Forelimb muscle (tissue), 1 donor: ENCODE results near the gene SFT2D2. TPM values are rescaled to one million over a fixed set of nuclear protein-coding genes. Genes with fewer than 3 reads are reported as not detected.

ENCODE experiments used
- DNase-seq: peaks from one replicate; pipeline ENCODE4 v3.0.0-alpha.2; 2013; ENCODE audit warnings: low read depth
- polyA plus RNA-seq: library from polyadenylated mRNA; unstranded; fragments of 120-200 nt; gene quantifications from one replicate; pipeline ENCODE4 v1.2.1, GENCODE V29; 2013; ENCODE audit not compliant: insufficient read length

The SFT2D2 gene
- polyA plus RNA-seq, 1 donor = 7.3 TPM

DNA sequence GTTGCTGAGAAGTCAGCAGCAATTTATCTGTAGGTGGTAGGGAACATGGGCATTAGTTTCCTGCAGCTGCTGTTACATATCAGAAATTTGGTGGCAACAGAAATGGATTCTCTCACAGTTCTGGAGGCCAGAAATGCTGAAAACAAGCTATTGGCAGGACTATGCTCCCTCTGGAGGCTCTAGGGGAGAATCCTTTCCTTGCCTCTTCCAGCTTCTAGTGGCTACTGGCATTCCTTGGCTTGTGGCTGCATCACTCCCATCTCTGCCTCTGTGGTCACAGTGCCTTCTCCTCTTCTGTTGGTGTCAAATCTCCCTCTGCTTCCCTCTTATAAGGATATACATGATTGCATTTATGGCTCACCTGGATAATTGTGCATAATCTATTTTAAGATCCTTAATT, 2.5 kb upstream of the SFT2D2 start:
- no peak for DNase-seq

DNA sequence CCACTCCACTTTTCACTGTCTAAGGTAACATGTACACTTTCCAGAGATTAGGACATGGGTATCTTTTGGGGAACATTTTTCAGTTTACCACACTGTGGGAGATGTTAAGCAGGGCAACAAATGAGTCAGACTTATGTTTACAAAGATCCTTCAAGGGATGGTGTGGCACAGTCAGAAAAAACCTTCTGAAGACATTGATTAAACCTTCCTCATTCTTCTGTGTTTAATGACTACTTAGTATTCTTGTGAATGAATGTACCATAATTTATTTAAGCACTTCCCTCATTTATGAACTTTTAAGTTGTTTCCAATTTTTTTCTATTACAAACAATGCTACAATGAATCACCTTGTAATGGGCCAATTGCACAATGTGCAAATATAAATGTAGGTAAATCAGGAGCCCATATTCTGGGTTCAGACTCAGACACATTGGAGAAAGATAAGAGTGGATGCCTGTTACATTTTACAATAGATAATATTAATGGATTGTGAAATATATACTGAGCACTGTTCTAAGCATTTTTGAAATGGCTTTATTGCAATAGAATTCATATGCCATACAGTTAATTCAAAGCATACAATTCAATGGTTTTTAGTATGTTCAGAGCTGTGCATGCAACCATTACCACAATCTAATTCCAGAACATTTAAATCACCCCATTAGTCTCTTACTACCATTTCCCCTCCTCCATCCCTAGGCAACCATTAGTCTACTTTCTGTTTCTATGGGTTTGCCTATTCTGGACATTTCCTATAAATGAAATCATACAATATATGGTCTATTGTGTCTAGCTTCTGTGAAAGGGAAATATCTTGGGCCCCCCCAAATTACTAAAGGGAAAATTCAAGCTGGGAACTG, 1.9 kb upstream of the SFT2D2 start:
- no peak for DNase-seq

DNA sequence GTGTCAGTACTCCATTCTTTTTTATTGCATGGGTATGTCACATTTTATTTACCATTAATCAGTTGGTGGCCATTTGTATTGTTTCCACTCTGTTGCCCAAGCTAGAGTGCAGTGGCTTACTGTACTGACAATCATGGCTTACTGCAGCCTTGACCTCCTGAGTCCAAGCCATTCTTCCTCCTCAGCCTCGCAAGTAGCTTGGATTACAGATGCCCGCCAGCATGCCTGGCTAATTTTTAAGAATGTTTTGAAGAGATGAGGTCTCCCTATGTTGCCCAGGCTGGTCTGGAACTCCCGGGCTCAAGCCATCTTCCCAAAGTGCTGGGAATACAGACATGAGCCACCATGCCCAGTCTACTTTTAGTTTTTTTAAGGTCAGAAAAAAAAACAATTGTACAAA, 813 bp upstream of the SFT2D2 start:
- DNase-seq = no peak

DNA sequence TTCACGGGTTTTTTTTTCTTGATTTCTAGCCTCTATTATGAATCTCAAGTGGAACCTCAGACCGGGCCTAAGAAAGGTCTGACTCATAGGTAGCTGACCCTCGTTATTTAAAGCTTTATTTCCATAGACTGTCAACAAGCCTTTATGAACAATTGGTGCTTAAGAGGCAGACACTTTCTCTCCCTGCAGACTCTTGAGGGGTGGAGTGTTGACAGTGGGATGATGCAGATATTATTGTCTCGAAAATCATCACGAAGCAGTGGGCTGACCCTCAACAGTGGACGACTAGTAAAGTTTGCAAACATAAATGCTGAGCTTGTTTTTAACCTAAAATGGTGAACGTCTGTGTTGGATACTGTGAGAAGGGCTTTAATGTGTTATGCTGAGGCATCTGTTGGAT, 1.8 kb downstream of the SFT2D2 start:
- no peak for DNase-seq

DNA sequence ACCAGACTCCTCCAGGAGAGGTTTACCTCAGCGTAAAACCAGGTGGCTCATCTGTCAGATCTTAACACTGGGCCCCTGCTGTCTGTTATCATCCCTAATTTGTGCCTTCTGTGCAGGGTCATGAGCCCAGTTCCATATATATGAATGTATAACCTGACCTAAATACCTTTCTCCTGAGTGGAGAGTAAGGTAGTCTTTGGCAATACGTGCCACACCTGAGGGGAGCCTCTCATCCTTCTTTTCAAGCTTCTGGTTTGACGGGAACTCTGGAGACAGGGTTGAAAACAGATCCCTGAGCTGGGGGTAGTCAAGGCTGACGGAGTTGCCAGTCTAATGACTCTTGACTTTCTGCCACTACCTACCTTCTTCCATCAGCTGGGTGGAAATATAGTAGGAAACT, 4.1 kb downstream of the SFT2D2 start:
- DNase-seq = no peak

DNA sequence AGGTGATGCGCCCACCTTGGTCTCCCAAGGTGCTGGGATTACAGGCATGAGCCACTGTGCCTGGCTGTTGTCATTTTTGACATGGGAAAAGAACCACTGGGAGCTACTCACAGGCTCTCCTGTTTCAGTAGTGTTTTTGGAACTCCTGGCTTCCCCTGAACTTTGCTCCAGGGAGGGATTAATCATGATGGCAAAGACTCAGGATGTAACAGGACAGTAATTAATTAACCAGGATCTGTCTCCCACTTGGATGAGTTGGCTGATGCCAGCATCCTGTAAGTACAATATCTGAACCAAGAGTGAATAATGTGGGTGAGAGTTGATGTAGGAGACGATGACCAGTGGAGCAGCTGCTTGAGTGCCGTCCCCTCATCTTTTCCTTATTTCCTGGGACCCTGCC, 4.9 kb downstream of the SFT2D2 start:
- DNase-seq = no peak

DNA sequence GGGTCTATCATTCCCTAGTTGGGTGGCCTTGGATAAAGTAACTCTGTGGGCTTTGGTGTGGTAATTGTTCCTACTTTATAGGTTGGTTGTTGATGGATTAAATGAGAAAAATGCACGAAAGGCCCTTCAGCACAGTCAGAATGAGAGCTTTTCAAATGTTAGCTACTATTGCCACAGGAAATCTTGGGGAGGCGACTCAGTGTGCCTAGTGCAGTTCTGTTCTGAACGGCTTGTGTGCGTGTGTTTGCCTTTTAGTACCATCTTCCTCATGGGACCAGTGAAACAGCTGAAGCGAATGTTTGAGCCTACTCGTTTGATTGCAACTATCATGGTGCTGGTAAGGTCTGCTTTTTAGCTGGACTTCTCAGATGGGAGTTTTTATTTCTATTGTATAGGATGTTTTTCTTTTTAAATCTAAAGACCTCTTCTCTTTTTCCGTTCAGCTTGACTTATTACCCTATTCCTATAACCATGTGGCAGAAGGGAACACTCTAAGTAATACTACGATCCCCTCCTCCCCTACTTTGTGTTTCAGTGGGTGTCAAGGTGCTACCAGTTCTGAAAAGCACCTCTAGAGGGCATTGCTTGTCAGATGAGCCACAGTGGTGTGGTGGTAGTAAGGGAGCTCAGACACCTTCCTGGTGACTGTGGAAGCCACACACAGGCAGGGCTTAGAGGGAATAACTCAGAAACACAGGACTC, 9.2 kb downstream of the SFT2D2 start:
- DNase-seq = no peak

DNA sequence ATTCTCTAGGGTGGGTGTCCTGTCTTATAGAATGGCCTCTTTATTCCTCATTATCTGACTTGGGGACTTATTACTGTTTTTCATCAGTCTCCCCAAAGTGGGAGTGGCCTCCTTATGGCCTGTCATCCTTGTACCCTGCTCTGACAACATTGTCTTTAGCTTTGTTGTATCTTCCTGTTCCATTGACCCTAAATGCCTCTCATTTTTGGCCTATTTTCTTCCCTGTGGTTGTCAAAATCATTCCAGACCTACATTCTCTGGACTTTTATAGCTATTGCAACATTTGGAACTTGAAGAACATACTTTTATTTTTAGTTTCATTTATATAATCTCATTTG, 9.7 kb downstream of the SFT2D2 start:
- no peak for DNase-seq

DNA sequence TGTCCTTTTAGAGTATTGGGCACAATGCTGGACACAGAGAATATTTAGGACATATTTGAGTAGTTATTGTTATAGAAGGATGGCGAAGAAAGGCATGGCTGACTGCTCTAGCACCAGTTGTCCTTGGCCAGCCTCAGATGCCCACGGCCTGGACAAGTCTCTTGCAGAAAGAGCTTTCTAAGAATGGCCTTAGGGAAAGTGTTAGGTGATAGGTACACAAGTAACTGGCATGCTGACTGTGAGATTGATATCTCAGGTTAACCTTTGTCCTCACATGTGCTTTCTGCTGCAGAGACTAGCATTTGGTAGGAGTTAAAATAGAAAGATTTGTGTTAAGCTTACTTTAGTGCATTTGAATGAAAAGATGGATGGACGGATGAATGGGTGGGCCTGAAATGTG, 10.1 kb downstream of the SFT2D2 start:
- DNase-seq = no peak

DNA sequence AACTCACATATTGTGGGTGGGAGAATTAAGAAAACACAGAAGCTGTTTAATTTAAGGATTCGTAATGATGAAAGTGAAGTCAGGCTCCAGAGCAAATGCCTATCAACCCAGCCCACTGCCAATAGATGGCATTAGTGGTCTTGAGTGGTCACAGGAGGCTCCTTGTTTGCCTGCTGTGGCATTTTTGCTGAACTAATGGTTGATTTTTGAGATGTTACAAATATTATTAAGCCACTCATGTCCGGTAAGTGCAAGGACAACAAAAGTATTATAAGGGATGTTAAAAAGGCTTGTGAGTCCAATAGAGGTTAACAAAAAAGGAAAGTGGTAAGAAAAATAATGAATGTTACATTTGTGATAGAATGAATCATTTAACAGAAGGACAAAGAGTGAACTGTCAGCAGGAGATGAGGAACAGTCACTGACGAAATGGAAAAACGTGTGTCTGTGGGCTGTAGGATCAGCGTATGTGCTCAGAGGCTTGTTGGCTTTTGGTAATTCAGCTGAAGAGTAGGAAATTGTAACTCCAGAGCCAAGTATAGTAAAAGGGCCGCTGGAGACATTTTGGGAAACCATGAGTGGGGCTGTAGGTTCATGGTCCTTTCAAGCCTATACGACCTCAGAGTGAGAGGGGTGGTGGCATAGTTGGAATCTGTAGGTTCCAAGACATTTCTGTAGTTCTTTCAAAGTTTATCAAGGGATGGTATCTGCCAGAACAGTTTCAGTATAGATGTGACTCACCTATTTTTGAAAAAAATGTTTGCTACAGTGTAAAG, 11.2 kb downstream of the SFT2D2 start:
- no peak for DNase-seq

DNA sequence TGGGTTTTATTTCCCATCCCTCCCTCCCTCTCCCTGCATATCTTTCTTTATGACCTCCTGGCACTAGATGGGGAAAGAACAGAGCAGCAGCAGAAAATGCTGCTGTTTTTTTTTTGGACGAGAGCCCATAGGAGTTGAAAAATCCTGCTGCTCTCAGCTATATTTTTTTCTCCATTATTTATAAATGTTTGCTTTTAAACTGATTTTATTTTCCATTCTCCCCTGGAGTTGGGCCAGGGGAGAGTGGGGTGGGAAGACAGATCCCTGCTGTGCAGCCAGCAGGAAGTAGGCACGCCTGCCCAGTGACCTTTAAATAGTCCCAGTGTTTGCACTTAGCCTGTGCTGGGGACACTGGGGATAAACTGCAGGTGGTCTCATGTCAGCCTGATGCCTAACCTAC, 17.4 kb downstream of the SFT2D2 start:
- DNase-seq = no peak

DNA sequence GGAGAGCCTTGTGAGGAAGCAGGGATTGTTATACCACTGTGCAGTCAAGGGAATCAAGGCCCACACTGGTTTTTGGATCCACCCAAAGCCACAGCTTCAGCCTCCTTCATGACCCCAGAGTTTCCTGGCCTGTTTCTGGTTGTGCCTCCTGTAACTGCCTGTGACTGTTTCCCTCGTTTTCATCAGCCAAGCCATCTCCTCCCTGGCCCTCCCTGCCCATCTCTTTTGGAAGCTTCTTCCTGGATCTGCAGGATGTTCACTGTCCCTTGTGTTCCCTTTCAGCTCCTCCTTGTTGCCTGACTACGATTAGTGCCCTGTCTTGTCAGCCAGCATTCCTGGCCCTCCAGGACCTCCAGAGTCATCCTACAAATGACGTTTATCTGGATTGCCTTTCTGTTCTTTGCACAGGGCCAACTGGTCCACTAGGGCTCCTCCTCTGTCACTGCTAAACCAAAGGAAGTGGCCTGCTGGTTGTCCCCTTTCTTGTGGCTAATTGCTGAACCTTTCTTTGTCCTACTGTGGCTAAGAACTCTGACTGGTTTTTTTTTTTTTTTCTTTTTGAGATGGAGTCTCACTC, 17.9 kb downstream of the SFT2D2 start:
- no peak for DNase-seq

DNA sequence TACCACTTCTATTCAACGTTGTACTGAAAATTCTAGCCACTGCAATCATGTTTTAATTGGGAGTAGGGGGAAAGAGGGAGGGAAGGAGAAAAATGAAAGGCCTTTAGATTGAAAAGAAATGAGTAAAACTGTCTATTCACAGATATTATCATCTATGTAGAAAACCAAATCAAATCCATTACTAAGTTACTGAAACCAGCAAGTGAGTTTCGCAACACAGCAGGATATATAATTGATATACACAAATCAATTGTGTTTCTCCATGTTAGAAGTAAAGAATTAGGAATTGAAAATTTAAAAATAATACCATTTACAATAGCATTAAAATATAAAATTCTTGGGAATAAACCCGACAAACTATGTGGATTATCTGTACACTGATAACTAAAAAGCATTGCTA, 19.2 kb downstream of the SFT2D2 start:
- no peak for DNase-seq

DNA sequence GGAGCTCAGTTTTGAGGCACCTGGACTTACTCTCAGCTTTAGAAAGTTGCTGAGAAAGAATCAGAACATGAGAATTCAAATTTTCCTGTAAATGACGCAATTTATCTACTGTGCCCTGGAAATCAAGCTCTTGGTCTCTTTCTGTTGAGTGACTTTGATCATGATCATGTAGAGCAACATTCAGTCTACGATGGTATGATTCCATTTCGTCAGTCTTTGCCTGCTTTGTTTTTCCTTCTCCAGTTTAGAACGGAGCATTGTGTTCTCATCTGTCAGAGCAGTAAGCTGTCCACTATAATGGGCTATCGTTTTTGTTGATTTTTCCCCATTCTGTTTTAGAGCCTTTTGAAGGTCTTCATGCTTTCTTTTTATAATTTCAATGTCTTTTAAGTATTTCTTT, 20.7 kb downstream of the SFT2D2 start:
- DNase-seq = no peak

DNA sequence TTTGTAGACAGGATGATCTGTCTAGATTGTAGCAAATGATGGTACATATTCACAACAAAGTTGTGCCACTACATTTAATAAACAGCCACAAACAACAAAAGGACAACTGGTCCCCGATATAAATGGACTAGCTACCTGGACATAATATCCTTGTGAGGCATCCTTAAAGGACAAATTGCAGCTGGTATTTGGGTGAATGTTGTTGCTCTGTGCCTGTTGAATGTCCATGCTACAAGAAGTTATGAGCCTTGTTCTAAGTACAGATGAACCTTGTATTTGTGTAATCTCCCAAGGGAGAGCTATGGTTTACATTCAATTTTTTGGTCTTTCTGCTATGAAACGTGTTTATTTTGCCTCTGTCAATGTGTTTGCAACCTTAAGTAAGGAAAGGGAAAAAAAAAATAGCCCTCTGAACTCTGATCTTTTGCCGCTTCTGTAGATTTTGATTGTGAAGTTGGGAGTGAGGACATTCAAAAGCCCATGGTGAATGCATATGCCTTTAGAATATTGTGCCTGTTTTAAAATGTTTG, 26.5 kb downstream of the SFT2D2 start:
- no peak for DNase-seq

DNA sequence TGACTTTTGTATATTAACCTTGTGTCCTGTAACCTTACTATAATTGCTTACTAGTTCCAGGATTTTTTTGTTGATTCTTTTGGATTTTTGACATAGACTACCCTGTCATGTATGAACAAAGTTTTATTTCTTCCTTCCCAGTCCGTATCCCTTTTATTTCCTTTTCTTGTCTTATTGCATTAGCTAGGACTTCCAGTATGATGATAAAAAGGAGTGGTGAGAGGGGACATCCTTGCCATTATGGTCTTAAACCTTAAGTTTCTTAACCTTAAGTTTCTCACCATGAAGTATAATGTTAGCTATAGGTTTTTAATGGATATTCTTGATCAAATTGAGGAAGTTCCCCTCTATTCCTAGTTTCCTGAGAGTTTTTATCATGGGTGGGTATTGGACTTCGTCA, 30.4 kb downstream of the SFT2D2 start:
- no peak for DNase-seq

DNA sequence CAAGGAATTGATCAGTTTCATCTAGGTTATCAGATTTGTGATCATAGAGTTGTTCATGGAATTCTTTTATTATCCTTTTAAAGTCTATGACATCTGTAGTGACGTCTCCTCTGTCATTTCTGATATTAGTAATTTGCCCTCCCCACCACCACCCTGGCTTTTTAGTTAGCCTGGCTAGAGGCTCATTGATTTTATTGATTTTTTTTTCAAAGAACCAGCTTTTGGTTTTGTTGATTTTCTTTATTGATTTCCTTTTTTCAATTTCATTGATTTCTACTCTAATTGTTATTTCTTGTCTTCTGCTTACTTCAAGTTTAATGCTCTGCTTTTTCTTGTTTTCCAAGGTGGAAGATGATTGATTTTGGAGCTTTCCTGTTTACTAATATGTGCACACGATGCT, 31.6 kb downstream of the SFT2D2 start:
- DNase-seq = no peak

DNA sequence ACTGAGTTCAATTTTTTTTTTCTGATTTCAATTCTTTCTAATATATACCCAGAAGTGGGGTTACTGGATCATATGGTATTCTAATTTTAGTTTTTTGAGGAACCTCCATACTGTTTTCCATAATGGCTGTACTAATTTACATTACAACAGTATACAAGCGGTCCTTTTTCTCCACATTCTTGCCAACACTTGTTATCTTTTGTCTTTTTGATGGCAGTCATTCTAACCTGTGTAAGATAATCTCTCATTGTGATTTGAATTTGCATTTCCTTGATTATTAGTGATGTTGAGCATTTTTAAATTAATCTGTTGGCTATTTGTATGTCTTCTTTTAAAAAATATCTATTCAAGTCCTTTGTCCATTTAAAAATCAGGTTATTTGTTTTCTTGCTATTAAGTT, 33.8 kb downstream of the SFT2D2 start:
- DNase-seq = no peak

DNA sequence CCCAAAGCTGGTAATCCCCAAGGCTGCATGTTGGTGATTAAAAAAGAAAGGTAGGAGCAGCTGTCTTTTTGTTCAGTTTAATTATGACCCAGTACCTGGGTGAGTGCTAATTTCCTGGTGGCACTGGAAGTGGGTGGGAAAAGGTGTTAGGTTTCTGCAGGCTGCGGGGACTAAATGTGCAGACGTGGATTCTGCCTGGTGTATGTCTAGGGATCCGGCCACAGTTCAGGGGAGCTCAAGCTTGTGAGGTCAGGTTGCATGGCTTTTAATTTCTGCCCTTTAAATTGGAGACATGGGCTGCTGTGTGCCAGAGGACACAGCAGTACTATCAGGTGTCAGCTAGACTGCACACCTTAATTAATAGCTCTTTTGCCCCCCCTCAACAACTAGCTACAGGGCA, 34.6 kb downstream of the SFT2D2 start:
- no peak for DNase-seq

DNA sequence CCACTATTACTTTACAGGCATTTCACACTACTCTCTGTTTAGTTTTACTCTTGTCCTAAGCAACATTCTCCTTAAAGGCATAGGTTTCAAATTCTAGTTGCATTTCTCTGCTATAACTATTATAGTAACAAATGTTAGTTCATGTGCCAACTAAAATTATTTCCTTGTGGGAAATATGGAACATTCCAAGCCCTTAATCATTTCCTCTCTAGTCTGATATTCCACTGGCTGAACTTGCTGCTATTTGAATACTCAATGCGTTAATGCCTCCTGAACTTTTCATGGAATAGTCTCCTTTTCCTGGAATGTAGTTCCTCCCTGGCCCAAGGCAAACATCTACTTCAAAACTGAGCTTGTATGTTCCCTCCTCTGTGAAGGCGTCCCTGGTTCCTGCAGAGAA, 35.6 kb downstream of the SFT2D2 start:
- peak; percentile 24 for DNase-seq

DNA sequence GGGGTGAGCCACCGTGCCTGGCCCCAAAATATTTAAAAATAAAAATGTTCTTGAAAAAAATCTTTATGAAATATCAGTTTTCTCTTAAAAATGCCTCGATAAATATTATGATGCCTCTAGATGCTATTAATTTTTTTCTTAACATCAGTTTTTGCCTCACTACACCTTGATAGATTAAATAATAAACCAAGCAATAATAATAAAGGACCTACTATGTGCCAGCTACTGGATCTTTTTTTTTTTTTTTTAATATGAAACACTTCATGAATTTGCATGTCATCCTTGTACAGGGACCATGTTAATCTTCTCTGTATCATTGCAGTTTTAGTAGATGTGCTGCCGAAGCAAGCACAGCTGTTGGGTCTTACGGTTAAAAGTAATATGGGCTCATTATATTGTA, 37.3 kb downstream of the SFT2D2 start:
- DNase-seq = no peak

DNA sequence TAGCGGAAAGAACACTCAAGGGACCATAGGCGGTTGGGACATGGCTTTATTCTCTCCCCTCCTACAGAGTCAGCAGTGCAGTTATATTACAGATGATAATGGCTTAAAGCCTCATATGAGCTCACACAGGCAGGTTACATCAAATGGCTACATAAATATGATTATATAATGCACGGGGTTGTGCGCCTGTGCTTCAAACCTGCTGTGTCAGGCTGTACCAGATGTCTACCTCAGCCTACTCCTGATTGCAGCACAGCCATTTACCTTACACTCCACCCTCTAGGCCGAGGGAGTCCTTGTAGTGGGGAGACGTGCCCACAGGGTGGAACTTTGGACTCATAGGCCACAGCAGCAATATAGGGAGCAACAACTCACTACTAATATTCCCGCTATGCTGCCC, 38.5 kb downstream of the SFT2D2 start:
- no peak for DNase-seq
